ENCODE measurements around the gene NALF2.

The NALF2 gene

GRCh38 chrX:69524781-69525363 is 20.7 kb downstream of the NALF2 start:
- DNase-seq (no peak), ATAC-seq (ENCODE audit: insufficient read depth, low read depth) (no peak)
- H3K36me3 ChIP-seq (ENCODE audit: insufficient read depth, low read length), result no peaks in the 10 kb centered on the region
- no peak overlapping the region for H3K4me3 ChIP-seq (ENCODE audit: low read depth in 1 of 2, low read length in 2 of 2)
- no peak overlapping the region for H2AFZ ChIP-seq (ENCODE audit: low read depth, low read length)
- no peaks in the 10 kb centered on the region for H3K79me2 ChIP-seq (ENCODE audit: insufficient read depth, low read length)
- no peaks in the 10 kb centered on the region for H3K4me1 ChIP-seq (ENCODE audit: insufficient read depth, low read length)
- H4K20me1 ChIP-seq (ENCODE audit: insufficient read depth, low read length), result no peaks in the 10 kb centered on the region
- no peak overlapping the region for H3K9ac ChIP-seq (ENCODE audit: low read depth, low read length)
- TF ChIP-seq, protein P1, sequence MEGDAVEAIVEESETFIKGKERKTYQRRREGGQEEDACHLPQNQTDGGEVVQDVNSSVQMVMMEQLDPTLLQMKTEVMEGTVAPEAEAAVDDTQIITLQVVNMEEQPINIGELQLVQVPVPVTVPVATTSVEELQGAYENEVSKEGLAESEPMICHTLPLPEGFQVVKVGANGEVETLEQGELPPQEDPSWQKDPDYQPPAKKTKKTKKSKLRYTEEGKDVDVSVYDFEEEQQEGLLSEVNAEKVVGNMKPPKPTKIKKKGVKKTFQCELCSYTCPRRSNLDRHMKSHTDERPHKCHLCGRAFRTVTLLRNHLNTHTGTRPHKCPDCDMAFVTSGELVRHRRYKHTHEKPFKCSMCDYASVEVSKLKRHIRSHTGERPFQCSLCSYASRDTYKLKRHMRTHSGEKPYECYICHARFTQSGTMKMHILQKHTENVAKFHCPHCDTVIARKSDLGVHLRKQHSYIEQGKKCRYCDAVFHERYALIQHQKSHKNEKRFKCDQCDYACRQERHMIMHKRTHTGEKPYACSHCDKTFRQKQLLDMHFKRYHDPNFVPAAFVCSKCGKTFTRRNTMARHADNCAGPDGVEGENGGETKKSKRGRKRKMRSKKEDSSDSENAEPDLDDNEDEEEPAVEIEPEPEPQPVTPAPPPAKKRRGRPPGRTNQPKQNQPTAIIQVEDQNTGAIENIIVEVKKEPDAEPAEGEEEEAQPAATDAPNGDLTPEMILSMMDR (IDR thresholded peaks at IDR 0.05; ENCODE audit: borderline replicate concordance, extremely low read depth, low read length, poor library complexity, severe bottlenecking), result no peak
- TF ChIP-seq EZH2 (IDR thresholded peaks at IDR 0.05; ENCODE audit: borderline replicate concordance, low read depth, low read length, severe bottlenecking), result no peak
- no peaks in the 10 kb centered on the region for H3K27me3 ChIP-seq (ENCODE audit: insufficient read depth, low read length, poor library complexity)
- no peak overlapping the region for H3K27ac ChIP-seq (ENCODE audit: low read length)
- H3K9me3 ChIP-seq (ENCODE audit: insufficient read depth, low read length, severe bottlenecking), result no peaks in the 10 kb centered on the region
- H3K4me2 ChIP-seq (ENCODE audit: insufficient read depth, low read length), result no peak overlapping the region

- Histone ChIP-seq H3K9me3 (ENCODE audit: insufficient read depth, low read length, severe bottlenecking) (no peaks in the 10 kb centered on the region), H3K27me3 (ENCODE audit: insufficient read depth, low read length, poor library complexity) (no peaks in the 10 kb centered on the region)
- ATAC-seq (ENCODE audit: insufficient read depth, low read depth), result no peak
Measured at GRCh38 chrX:69530306-69530705, 26.2 kb downstream of the NALF2 start.

GRCh38 chrX:69531031-69531755 is 27.1 kb downstream of the NALF2 start:
- Histone ChIP-seq H4K20me1 (ENCODE audit: insufficient read depth, low read length) (no peaks in the 10 kb centered on the region), H2AFZ (ENCODE audit: low read depth, low read length) (no peak overlapping the region), H3K9me3 (ENCODE audit: insufficient read depth, low read length, severe bottlenecking) (no peaks in the 10 kb centered on the region), H3K27ac (ENCODE audit: low read length) (no peak overlapping the region), H3K4me3 (ENCODE audit: low read depth in 1 of 2, low read length in 2 of 2) (no peak overlapping the region), H3K4me2 (ENCODE audit: insufficient read depth, low read length) (no peak overlapping the region), H3K36me3 (ENCODE audit: insufficient read depth, low read length) (no peaks in the 10 kb centered on the region), H3K27me3 (ENCODE audit: insufficient read depth, low read length, poor library complexity) (no peaks in the 10 kb centered on the region), H3K9ac (ENCODE audit: low read depth, low read length) (no peak overlapping the region), H3K4me1 (ENCODE audit: insufficient read depth, low read length) (no peaks in the 10 kb centered on the region), H3K79me2 (ENCODE audit: insufficient read depth, low read length) (no peaks in the 10 kb centered on the region)
- ATAC-seq (ENCODE audit: insufficient read depth, low read depth), result no peak
- DNase-seq, result no peak
- TF ChIP-seq EZH2 (IDR thresholded peaks at IDR 0.05; ENCODE audit: borderline replicate concordance, low read depth, low read length, severe bottlenecking), result no peak

More at GRCh38 chrX:69530306-69530705, 26.2 kb downstream of the NALF2 start:
- no peak for DNase-seq
- no peak overlapping the region for H3K27ac ChIP-seq (ENCODE audit: low read length)
- no peak overlapping the region for H3K9ac ChIP-seq (ENCODE audit: low read depth, low read length)
- H2AFZ ChIP-seq (ENCODE audit: low read depth, low read length), result no peak overlapping the region
- TF ChIP-seq, protein P1 (IDR thresholded peaks at IDR 0.05; ENCODE audit: borderline replicate concordance, extremely low read depth, low read length, poor library complexity, severe bottlenecking), result no peak
- TF ChIP-seq EZH2 (IDR thresholded peaks at IDR 0.05; ENCODE audit: borderline replicate concordance, low read depth, low read length, severe bottlenecking), result no peak
- no peaks in the 10 kb centered on the region for H3K79me2 ChIP-seq (ENCODE audit: insufficient read depth, low read length)
- no peak overlapping the region for H3K4me2 ChIP-seq (ENCODE audit: insufficient read depth, low read length)
- no peaks in the 10 kb centered on the region for H3K4me1 ChIP-seq (ENCODE audit: insufficient read depth, low read length)
- H3K36me3 ChIP-seq (ENCODE audit: insufficient read depth, low read length), result no peaks in the 10 kb centered on the region
- H4K20me1 ChIP-seq (ENCODE audit: insufficient read depth, low read length), result no peaks in the 10 kb centered on the region
- no peak overlapping the region for H3K4me3 ChIP-seq (ENCODE audit: low read depth in 1 of 2, low read length in 2 of 2)

GRCh38 chrX:69535661-69536060 is 31.5 kb downstream of the NALF2 start:
- Histone ChIP-seq H2AFZ (ENCODE audit: low read depth, low read length) (no peak overlapping the region), H3K4me3 (ENCODE audit: low read depth in 1 of 2, low read length in 2 of 2) (no peak overlapping the region), H3K79me2 (ENCODE audit: insufficient read depth, low read length) (no peaks in the 10 kb centered on the region), H4K20me1 (ENCODE audit: insufficient read depth, low read length) (no peaks in the 10 kb centered on the region), H3K27me3 (ENCODE audit: insufficient read depth, low read length, poor library complexity) (no peaks in the 10 kb centered on the region), H3K9ac (ENCODE audit: low read depth, low read length) (no peak overlapping the region), H3K27ac (ENCODE audit: low read length) (no peak overlapping the region), H3K9me3 (ENCODE audit: insufficient read depth, low read length, severe bottlenecking) (no peaks in the 10 kb centered on the region), H3K4me1 (ENCODE audit: insufficient read depth, low read length) (no peaks in the 10 kb centered on the region), H3K4me2 (ENCODE audit: insufficient read depth, low read length) (no peak overlapping the region), H3K36me3 (ENCODE audit: insufficient read depth, low read length) (no peaks in the 10 kb centered on the region)
- DNase-seq, result no peak
- no peak for TF ChIP-seq EZH2 (IDR thresholded peaks at IDR 0.05; ENCODE audit: borderline replicate concordance, low read depth, low read length, severe bottlenecking)
- TF ChIP-seq, protein P1 (IDR thresholded peaks at IDR 0.05; ENCODE audit: borderline replicate concordance, extremely low read depth, low read length, poor library complexity, severe bottlenecking), result no peak
- no peak for ATAC-seq (ENCODE audit: insufficient read depth, low read depth)

Data from DND-41 (cell line).